HCT116 (cell line): ENCODE data around the gene LINC00632. TPM values are rescaled to one million over a fixed set of nuclear protein-coding genes. Genes with fewer than 3 reads are reported as not detected.

Experiments
- ATAC-seq: fragments of 200-7000 bp; cut with Tn5 transposase; 2 replicates; pipeline ENCODE4 v1.9.1; 2020; ENCODE audit warnings: mild to moderate bottlenecking, moderate library complexity
- BruUV-seq: library from RNA; stranded (reverse); fragments of 400-500 nt; replicated peaks from 2 replicates; lab custom pipeline; 2021; lab: Mats Ljungman, UMichigan
- CTCF ChIA-PET: fragments of 300-600 bp; sonication (Branson Sonifier 250); formaldehyde crosslinking; loops from one replicate; lab custom pipeline; 2021; ENCODE audit warnings: antibody characterized with exemption; lab: Charles Lee
- POLR2A ChIA-PET: fragments of 300-600, 350-600 bp; sonication (Branson Sonifier 250); formaldehyde crosslinking; loops from one replicate; lab custom pipeline; 2021; ENCODE audit warnings: antibody characterized with exemption; lab: Charles Lee
- RAD21 ChIA-PET, 2 experiments: fragments of 300-600 bp; sonication (Branson Sonifier 250); formaldehyde crosslinking; loops; one replicate each; lab custom pipeline; 2023; ENCODE audit warnings: low total read pairs in 2 of 2; ENCODE audit not compliant: uncharacterized antibody in 2 of 2, unreplicated experiment in 2 of 2, low non-redundant PET in 1 of 2; lab: Charles Lee
- DNase-seq: peaks from one replicate; pipeline ENCODE4 v3.0.0-alpha.2; 2010; ENCODE audit warnings: low read depth, low spot score
- H2AFZ ChIP-seq: fragments of 200-600 bp; shearing (Covaris generic), sonication (generic); 2 replicates; pipeline ENCODE4 v1.6.1; 2017; ENCODE audit warnings: low read depth, mixed run types, mixed read lengths, antibody characterized with exemption, low read length; ENCODE audit not compliant: poor library complexity, severe bottlenecking
- H3K27ac ChIP-seq: 2 replicates; pipeline ENCODE4 v1.5.1; 2012; ENCODE audit warnings: low read depth, low read length
- H3K27me3 ChIP-seq: fragments of 200-600 bp; sonication (generic); 2 replicates; pipeline ENCODE4 v1.6.1; 2016; ENCODE audit warnings: mixed run types, low read length, mixed read lengths; ENCODE audit not compliant: insufficient read depth
- H3K36me3 ChIP-seq, 2 experiments: fragments of 200-500 bp in 1 of 2; fragments of 200-600 bp in 1 of 2; sonication (Bioruptor generic) in 1 of 2; sonication (generic) in 1 of 2; 2 replicates each; pipeline versions ENCODE4 v1.5.1 to v1.6.1; 2014 to 2016; ENCODE audit warnings: low read length in 2 of 2, inconsistent platforms in 1 of 2, mixed read lengths in 1 of 2, mixed run types in 1 of 2; ENCODE audit not compliant: insufficient read depth in 2 of 2, control insufficient read depth in 1 of 2
- H3K4me1 ChIP-seq, 2 experiments: fragments of 200-600 bp in 1 of 2; sonication (generic) in 1 of 2; 2 replicates each; pipeline versions ENCODE4 v1.5.1 to v1.6.1; 2012 to 2017; ENCODE audit warnings: low read length in 2 of 2, inconsistent platforms in 1 of 2, mild to moderate bottlenecking in 1 of 2, mixed read lengths in 1 of 2, mixed run types in 1 of 2, moderate library complexity in 1 of 2; ENCODE audit not compliant: insufficient read depth in 2 of 2, control insufficient read depth in 1 of 2
- H3K4me2 ChIP-seq: fragments of 200-600 bp; sonication (generic); 2 replicates; pipeline ENCODE4 v1.6.1; 2017; ENCODE audit warnings: mixed run types, low read length, mixed read lengths
- H3K4me3 ChIP-seq, 2 experiments: fragments of 200-600 bp in 1 of 2; sonication (generic) in 1 of 2; replicated peaks in 1 of 2; 2 replicates each; pipeline ENCODE4 v1.5.1; 2011 to 2016; ENCODE audit warnings: low read length in 2 of 2, control low read depth in 1 of 2, low read depth in 1 of 2, mild to moderate bottlenecking in 1 of 2, mixed read lengths in 1 of 2, mixed run types in 1 of 2
- H3K79me2 ChIP-seq: fragments of 200-600 bp; sonication (generic); 2 replicates; pipeline ENCODE4 v1.6.1; 2017; ENCODE audit warnings: mild to moderate bottlenecking, mixed run types, low read length, moderate library complexity, mixed read lengths; ENCODE audit not compliant: insufficient read depth
- H3K9ac ChIP-seq: fragments of 200-600 bp; sonication (generic); 2 replicates; pipeline ENCODE4 v1.6.1; 2016; ENCODE audit warnings: low read length, mixed read lengths
- H3K9me2 ChIP-seq: fragments of 200-600 bp; sonication (generic), shearing (Covaris generic); 2 replicates; pipeline ENCODE4 v1.6.1; 2017; ENCODE audit warnings: mixed run types, mild to moderate bottlenecking, moderate library complexity; ENCODE audit not compliant: insufficient read depth
- H3K9me3 ChIP-seq, 2 experiments: fragments of 200-500 bp in 1 of 2; fragments of 200-600 bp in 1 of 2; sonication (Bioruptor generic) in 1 of 2; sonication (generic) in 1 of 2; 2 replicates each; pipeline ENCODE4 v1.6.1; 2014 to 2017; ENCODE audit warnings: low read length in 2 of 2, mixed read lengths in 2 of 2, inconsistent platforms in 1 of 2, low read depth in 1 of 2, mild to moderate bottlenecking in 1 of 2, mixed run types in 1 of 2, moderate library complexity in 1 of 2; ENCODE audit not compliant: control insufficient read depth in 1 of 2, insufficient read depth in 1 of 2
- H4K20me1 ChIP-seq: fragments of 200-600 bp; sonication (generic), shearing (Covaris generic); 2 replicates; pipeline ENCODE4 v1.6.1; 2017; ENCODE audit warnings: mixed run types, mild to moderate bottlenecking, moderate library complexity; ENCODE audit not compliant: insufficient read depth
- CEBPB ChIP-seq: IDR thresholded peaks from 2 replicates; pipeline ENCODE4 v1.6.1; 2012; ENCODE audit warnings: low read depth
- EGR1 ChIP-seq: IDR thresholded peaks from 2 replicates; pipeline ENCODE4 v1.6.1; 2012; ENCODE audit warnings: low read depth
- ELF1 ChIP-seq: IDR thresholded peaks from 2 replicates; pipeline ENCODE4 v1.6.1; 2012; ENCODE audit warnings: low read depth, borderline replicate concordance
- EZH2 ChIP-seq: fragments of 200-600 bp; sonication (generic); IDR thresholded peaks from 2 replicates; pipeline ENCODE4 v1.6.1; 2017; ENCODE audit warnings: antibody characterized with exemption, mixed run types
- JUND ChIP-seq: IDR thresholded peaks from 2 replicates; pipeline ENCODE4 v1.6.1; 2012
- POLR2A ChIP-seq: IDR thresholded peaks from 2 replicates; pipeline ENCODE4 v1.7.0; 2011; ENCODE audit warnings: borderline replicate concordance; ENCODE audit not compliant: insufficient read depth, insufficient read length; ENCODE audit errors: extremely low read depth
- POLR2AphosphoS5 ChIP-seq: IDR thresholded peaks from 2 replicates; pipeline ENCODE4 v1.6.1; 2011; ENCODE audit warnings: mild to moderate bottlenecking, low read depth, low read length, moderate library complexity
- RAD21 ChIP-seq: IDR thresholded peaks from 2 replicates; pipeline ENCODE4 v1.6.1; 2012; ENCODE audit warnings: low read depth, mild to moderate bottlenecking
- SIN3A ChIP-seq: IDR thresholded peaks from 2 replicates; pipeline ENCODE4 v1.6.1; 2012; ENCODE audit warnings: low read depth
- SP1 ChIP-seq: IDR thresholded peaks from 2 replicates; pipeline ENCODE4 v1.6.1; 2012; ENCODE audit warnings: low read depth
- intact Hi-C: fragments of 100-400 bp; cut with micrococcal nuclease; formaldehyde crosslinking; loops from 2 replicates; pipeline ENCODE4 v1.10.0; 2022
- total RNA-seq: library from RNA; stranded (reverse); gene quantifications from one replicate; pipeline ENCODE4 v1.2.1, GENCODE V29; 2021; ENCODE audit not compliant: unreplicated experiment
- TF ChIP-seq, protein P1 (sequence below): IDR thresholded peaks from 2 replicates; pipeline ENCODE4 v1.6.1; 2012; ENCODE audit warnings: low read depth

Gene LINC00632
- total RNA-seq, 1 experiment from 2014 or later, result 0.15 TPM

DNA sequence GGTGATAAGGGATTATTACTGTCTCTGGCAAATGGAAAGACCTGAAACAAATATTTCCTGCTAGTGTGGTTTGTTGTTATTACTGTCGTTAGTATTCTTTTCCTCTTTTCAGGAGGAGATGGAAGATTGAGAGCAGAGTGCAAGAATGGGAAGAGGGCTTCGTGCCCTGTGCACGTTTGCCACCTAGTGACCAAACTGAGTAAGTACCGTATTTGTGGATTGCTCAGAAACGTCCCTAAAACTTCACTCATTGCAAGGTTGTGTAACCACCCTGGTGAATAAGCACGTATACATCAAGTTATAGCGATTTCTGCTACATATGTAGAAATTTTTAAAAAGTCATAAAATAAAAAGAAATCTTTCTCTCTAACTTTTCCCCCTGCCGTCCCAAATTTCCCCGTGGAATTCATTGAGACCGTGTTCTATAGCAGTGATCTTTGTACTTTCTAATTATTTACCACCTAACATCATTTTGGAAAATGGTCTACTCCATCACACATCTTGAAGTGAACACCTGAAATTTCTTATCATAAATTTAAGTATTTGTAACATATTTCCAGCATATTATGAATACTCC is 24.3 kb downstream of the LINC00632 start (continued):
- TF ChIP-seq RAD21 (peak; percentile 52), JUND (no peak)

DNA sequence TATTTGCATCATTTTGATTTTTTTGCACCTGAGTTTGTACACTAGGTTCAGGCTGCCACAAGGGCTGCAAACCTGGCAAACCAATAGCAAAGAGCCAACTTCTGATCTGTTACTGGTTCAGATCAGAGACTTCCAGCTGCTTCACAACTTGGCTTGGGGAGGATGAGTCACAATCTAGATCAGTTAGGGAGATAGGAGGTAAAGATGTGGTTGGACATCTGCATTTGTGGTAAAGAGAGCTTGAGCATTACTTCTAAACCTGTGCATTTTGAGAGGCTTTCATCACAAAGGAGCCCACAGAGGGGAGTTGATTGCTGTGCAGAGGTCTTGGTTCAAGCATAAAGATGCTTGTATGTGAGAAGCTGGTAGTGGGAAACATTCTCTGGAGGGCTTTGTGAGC is 34.5 kb downstream of the LINC00632 start:
- Histone ChIP-seq H3K4me3 (no peak overlapping the region), H3K79me2 (no peaks in the 10 kb centered on the region), H3K27ac (no peak overlapping the region), H3K9me3 (no peaks in the 10 kb centered on the region), H3K27me3 (no peaks in the 10 kb centered on the region), H2AFZ (no peak overlapping the region), H4K20me1 (no peaks in the 10 kb centered on the region), H3K4me2 (no peak overlapping the region), H3K36me3 (no peaks in the 10 kb centered on the region)
- intact Hi-C loops, result no loop called here
- DNase-seq (no peak), ATAC-seq (no peak)
- ChIA-PET CTCF (no interaction called here), RAD21 (no interaction called here), POLR2A (no interaction called here)
- TF ChIP-seq SP1 (no peak), EZH2 (no peak), CEBPB (no peak), POLR2AphosphoS5 (no peak), SIN3A (no peak), ELF1 (no peak), EGR1 (no peak), RAD21 (no peak), POLR2A (no peak)
- TF ChIP-seq, protein P1, sequence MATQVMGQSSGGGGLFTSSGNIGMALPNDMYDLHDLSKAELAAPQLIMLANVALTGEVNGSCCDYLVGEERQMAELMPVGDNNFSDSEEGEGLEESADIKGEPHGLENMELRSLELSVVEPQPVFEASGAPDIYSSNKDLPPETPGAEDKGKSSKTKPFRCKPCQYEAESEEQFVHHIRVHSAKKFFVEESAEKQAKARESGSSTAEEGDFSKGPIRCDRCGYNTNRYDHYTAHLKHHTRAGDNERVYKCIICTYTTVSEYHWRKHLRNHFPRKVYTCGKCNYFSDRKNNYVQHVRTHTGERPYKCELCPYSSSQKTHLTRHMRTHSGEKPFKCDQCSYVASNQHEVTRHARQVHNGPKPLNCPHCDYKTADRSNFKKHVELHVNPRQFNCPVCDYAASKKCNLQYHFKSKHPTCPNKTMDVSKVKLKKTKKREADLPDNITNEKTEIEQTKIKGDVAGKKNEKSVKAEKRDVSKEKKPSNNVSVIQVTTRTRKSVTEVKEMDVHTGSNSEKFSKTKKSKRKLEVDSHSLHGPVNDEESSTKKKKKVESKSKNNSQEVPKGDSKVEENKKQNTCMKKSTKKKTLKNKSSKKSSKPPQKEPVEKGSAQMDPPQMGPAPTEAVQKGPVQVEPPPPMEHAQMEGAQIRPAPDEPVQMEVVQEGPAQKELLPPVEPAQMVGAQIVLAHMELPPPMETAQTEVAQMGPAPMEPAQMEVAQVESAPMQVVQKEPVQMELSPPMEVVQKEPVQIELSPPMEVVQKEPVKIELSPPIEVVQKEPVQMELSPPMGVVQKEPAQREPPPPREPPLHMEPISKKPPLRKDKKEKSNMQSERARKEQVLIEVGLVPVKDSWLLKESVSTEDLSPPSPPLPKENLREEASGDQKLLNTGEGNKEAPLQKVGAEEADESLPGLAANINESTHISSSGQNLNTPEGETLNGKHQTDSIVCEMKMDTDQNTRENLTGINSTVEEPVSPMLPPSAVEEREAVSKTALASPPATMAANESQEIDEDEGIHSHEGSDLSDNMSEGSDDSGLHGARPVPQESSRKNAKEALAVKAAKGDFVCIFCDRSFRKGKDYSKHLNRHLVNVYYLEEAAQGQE, result no peak
- TF ChIP-seq, all 23 proteins: peak for 0
- BruUV-seq, result no TSS peak
- H3K4me1 ChIP-seq, result no peaks in the 10 kb centered on the region
- no peaks in the 10 kb centered on the region for H3K9me2 ChIP-seq
- H3K9ac ChIP-seq, result no peak overlapping the region
